Mammary epithelial cell (primary cell): Measurements from ENCODE around the gene CRYBB2.

Source experiments
- EZH2 ChIP-seq: IDR thresholded peaks from 2 replicates; pipeline ENCODE4 v1.6.1; 2012; ENCODE audit warnings: low read length, inconsistent platforms, borderline replicate concordance
- TF ChIP-seq, protein P1 (sequence below), 2 donors: IDR thresholded peaks in 1 of 2; conservative IDR thresholded peaks in 1 of 2; 2 replicates each; pipeline ENCODE4 v1.5.1; 2011 to 2012; ENCODE audit warnings: inconsistent platforms in 2 of 2, low read length in 2 of 2, mild to moderate bottlenecking in 2 of 2, control low read depth in 1 of 2, low read depth in 1 of 2; ENCODE audit not compliant: insufficient read depth in 1 of 2; ENCODE audit errors: extremely low read depth in 1 of 2

DNA sequence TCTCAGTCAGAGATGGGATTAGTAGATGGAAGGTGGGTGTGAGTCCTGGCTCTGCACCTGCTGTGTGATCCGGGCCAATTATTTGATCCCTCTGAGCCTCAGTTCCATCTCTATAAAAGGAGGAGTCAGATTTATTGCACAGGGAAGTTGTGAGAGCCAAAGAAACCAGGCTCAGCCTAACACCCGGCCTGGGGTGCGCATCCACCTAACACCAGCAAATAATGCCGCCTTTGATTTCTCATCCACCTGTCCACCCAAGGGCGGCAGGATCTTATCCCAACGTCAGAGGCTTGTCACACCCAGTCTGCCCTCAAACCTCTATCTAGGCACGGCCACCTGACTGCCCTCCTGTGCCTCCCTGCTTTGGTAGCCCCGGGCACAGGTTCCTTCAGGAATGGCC is 2.4 kb downstream of the CRYBB2 start:
- TF ChIP-seq EZH2, result no peak
- TF ChIP-seq, protein P1, sequence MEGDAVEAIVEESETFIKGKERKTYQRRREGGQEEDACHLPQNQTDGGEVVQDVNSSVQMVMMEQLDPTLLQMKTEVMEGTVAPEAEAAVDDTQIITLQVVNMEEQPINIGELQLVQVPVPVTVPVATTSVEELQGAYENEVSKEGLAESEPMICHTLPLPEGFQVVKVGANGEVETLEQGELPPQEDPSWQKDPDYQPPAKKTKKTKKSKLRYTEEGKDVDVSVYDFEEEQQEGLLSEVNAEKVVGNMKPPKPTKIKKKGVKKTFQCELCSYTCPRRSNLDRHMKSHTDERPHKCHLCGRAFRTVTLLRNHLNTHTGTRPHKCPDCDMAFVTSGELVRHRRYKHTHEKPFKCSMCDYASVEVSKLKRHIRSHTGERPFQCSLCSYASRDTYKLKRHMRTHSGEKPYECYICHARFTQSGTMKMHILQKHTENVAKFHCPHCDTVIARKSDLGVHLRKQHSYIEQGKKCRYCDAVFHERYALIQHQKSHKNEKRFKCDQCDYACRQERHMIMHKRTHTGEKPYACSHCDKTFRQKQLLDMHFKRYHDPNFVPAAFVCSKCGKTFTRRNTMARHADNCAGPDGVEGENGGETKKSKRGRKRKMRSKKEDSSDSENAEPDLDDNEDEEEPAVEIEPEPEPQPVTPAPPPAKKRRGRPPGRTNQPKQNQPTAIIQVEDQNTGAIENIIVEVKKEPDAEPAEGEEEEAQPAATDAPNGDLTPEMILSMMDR (conservative IDR thresholded peaks at IDR 0.05 in 1 of 2, IDR thresholded peaks at IDR 0.05 in 1 of 2; ENCODE audit: extremely low read depth in 1 of 2, insufficient read depth in 1 of 2, low read depth in 1 of 2, low read length in 2 of 2), result no peak
